ENCODE measurements around the gene LENEP.

Gene LENEP

GRCh38 chr1:155011437-155012025, 18.1 kb downstream of the LENEP start:
- no peak for DNase-seq

GRCh38 chr1:155012026-155012546, 18.7 kb downstream of the LENEP start:
- DNase-seq = peak; percentile 76

- no peak for DNase-seq
These were observed 19.6 kb downstream of the LENEP start for GRCh38 chr1:155012776-155013602.

GRCh38 chr1:155013632-155014031, 20.2 kb downstream of the LENEP start:
- no peak for DNase-seq

GRCh38 chr1:155014709-155015508, 21.5 kb downstream of the LENEP start:
- DNase-seq = no peak

GRCh38 chr1:155015527-155016230, 22.3 kb downstream of the LENEP start:
- no peak for DNase-seq

- no peak for DNase-seq
These were observed 22.9 kb downstream of the LENEP start for GRCh38 chr1:155016231-155016831.

- DNase-seq = peak; percentile 91
These were observed 23.9 kb downstream of the LENEP start for GRCh38 chr1:155017041-155017945.

GRCh38 chr1:155017946-155018316, 24.5 kb downstream of the LENEP start:
- no peak for DNase-seq

- DNase-seq = no peak
These were observed 25.4 kb downstream of the LENEP start for GRCh38 chr1:155018617-155019348.

GRCh38 chr1:155019377-155020245, 26.2 kb downstream of the LENEP start:
- DNase-seq = no peak

- DNase-seq = no peak
These were observed 28.9 kb downstream of the LENEP start for GRCh38 chr1:155022136-155022926.

- DNase-seq = no peak
These were observed 29.5 kb downstream of the LENEP start for GRCh38 chr1:155022927-155023236.

- DNase-seq = no peak
These were observed 30.2 kb downstream of the LENEP start for GRCh38 chr1:155023627-155024026.

GRCh38 chr1:155024315-155024714, 30.9 kb downstream of the LENEP start:
- DNase-seq = no peak

- no peak for DNase-seq
These were observed 32.8 kb downstream of the LENEP start for GRCh38 chr1:155026154-155026553.

- no peak for DNase-seq
These were observed 33.2 kb downstream of the LENEP start for GRCh38 chr1:155026588-155026987.

GRCh38 chr1:155029513-155030242, 36.3 kb downstream of the LENEP start:
- no peak for DNase-seq
